NCI-H2227 treated with DMSO at 0.1 percent for 48 hours (cell line): ENCODE results near the gene TMEM30A.

ENCODE experiments used
- DNase-seq: peaks from one replicate; lab custom pipeline; 2025; lab: John Stamatoyannopoulos, UW

The TMEM30A gene

GRCh38 chr6:75291744-75292143 is 7.2 kb upstream of the TMEM30A start:
- no peak for DNase-seq

- no peak for DNase-seq
These were observed 6.7 kb upstream of the TMEM30A start for GRCh38 chr6:75291331-75291730.

DNA sequence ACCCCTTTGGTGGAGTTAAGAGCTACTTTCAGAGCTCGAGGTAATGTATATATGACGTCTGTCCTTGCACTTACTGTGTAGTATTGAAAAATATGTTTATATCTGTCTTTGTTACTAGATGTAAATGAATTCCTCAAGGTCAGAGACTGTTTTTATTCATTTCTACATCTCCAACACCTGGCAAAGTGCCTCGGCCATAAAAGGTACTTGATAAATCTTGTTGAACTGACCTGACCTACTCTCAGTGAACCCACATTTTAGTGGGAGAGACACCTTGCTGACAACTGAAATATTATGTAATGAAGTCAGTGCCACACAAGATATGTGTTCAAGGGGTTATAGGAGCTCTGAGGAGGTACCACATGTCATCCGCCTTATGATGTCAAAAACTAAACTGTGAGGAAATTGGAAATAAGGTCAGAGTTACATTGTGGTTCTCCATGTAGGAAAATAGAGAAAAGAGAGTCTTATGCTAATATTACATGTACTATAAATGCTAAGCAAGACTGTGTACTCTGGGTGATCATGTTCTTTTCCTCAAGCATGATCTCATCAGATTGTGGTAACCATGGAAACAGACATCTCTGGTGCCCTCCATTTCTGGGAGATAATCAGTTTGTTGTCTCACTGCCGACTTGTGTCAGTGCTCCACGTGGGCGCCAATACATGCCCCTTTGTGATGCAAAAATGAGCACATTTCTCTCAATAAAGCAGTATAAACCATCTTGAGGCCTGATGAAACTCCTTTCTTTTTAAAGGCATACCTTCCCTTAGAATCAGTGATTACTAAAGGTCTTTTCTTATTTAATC is 5.7 kb upstream of the TMEM30A start:
- no peak for DNase-seq

GRCh38 chr6:75288023-75288422 is 3.4 kb upstream of the TMEM30A start:
- DNase-seq, result no peak

GRCh38 chr6:75287424-75287823 is 2.8 kb upstream of the TMEM30A start:
- no peak for DNase-seq

DNA sequence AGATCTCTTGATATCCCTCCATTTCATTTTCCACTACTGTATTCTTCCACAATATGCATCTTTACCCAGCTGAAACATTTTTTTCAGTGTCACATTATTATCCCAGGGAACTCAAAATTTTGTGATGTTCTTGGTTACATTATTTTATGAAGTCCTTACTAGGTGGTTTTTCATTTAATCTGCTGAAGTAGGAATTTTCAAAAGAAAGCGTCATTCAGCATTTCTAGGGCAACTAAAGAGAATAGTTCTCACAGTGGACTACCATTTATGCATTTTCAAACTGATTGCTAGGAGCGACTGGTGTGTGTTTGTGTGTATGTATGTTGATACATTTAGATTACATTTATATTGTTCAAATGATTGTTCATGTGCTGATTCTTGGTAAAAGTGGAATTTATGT is 2.4 kb upstream of the TMEM30A start:
- DNase-seq, result no peak

DNA sequence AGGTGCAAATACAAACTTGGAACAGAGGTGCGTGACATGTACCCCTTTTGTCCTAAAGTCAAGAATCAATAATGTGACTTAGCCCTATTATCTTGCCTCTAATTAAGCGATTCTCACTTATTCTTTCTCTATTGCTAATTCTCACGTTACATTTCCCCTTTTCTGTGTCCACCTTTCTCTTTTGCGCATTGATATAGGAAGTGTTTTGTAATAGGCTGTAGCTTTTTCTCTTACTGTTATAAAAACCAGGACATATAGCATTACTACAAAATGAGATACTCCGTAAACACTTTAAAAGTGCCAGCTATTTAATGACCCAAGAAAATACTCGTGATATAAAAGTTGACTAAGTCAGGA is 669 bp upstream of the TMEM30A start:
- DNase-seq, result no peak

DNA sequence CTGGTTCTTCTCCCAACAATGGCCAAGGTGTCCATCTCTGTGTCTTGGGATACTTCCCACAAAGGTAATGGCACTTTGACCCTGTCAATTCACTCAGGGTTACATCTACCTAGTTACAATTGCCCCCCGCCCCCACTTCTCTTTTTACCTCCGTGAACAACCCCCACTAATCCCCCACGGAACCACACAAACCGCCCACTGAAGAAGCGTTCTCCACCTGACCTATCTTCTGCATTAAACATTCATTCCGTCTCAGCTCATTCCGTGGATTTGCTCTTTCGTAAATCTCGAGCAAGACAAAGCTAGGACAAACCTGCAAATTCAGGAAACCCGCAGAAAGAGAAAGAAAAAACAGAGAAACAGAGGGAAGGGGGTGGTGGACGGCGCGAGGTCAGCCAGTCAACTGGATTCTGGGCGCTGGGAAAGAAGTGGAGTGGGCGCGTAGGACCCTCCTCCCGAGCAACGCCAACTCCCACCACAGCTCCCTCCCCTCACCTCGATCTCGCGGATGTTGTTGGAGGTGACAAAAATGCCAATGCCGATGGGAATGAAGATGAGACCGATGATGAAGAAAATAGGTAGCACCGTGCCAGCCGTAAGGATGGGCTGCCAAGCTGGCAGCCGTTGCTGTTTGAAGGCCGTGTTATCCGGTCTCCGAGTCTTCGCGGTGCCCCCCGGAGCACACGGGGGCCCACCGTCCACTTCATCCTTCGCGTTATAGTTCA is 523 bp downstream of the TMEM30A start:
- DNase-seq, result peak; percentile 50

GRCh38 chr6:75282706-75283105 is 1.9 kb downstream of the TMEM30A start:
- DNase-seq, result no peak

DNA sequence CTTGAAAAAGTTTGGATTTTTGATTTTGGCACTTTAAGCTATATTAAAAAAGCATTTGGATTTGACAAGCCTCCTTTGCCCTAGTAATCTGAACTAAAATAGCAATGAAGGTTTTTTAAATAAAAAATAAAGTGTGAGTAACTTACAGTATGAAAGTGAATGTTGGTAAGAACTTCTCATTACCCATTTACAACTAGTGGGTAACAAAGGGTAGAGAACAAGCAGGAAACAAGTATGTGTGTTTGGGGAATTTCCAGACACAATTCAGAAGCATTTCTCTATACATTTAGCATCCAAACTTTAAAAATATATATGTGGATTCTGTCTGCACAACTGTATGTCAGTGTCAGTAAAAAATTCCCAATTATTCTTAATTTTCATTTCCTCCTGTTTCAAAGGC is 2.9 kb downstream of the TMEM30A start:
- no peak for DNase-seq

- DNase-seq, result no peak
These were observed 4.3 kb downstream of the TMEM30A start for GRCh38 chr6:75280131-75280855.

DNA sequence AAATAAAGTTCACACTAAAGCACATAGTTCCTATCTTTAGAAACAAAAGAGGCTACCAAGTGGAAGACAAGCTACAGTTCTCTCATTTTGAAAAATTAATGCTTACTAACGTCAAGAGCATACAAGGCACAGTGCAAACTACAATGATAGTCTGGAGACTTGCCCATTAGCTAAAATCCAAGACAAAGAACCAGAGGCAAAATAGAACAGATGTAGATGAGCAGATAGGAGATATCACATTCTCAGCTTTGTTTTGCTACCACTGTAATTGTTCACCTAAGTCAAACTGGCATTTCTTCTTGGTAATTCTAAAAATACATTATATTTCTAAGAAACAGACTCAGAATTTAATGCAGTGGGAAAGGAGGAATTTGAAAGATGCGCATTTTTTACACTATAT is 5.2 kb downstream of the TMEM30A start:
- DNase-seq, result no peak

DNA sequence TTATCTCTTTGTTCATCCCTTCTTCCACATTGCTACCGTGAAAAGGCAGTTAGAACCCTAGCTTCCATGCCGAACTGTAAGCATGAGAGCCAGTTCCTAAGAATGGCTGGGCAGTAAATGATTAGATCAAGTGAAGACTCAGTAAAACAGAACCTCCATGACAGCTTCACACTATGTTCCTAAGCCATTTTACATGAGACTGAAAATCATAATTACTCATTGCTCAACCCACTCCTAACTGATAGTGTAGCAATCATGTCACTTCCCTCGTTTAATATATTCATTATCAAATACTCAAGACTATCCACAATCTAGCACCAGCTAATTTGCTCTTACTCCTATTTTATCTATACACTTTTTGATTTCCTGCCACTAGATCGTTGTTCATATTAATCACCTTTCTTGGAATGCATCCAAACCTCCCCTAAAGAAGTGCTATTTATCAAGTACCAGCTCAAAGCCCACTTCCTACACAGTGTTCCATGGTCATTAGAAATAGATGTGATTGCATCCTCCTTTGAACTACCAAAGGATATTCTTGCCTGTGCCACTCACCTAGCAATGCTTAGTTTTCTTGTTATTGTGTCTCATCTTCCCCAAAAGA is 6.0 kb downstream of the TMEM30A start:
- no peak for DNase-seq

DNA sequence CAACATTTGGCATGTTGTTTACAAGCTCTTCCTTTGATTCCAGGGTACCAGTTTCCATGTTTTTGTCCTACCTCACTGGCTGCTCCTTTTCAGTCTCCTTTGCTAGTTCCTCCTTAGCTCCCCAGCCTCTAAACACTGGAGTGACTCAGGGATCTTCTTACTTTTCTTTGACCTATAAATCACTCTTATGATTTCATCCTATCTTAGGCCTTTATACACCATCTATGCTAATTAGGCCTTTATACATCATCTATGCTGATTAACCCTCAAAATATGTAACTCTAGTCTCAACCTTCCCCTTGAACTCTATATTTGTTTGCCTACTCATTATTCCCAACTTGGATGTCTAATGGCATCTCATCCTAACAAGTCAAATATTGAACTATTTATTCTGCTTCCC is 9.5 kb downstream of the TMEM30A start:
- no peak for DNase-seq

DNA sequence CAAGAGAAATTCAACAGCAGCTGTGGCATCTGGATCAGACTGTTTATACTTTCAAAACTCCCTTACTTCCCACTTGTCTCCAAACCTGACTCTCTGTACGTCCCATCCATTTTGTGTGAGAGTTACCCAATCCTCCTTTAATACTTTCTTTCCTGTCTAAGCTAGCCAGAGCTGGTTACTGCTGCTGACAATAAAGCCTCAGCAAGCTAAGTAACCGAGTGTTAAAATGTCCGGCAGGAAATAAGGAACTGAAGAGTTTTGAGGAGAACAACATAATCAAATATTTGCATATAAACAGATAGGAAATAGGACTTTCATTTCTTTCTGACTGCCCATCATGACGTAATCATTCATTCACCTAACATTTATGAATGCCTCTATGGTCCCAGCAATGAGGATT is 11.6 kb downstream of the TMEM30A start:
- no peak for DNase-seq

DNA sequence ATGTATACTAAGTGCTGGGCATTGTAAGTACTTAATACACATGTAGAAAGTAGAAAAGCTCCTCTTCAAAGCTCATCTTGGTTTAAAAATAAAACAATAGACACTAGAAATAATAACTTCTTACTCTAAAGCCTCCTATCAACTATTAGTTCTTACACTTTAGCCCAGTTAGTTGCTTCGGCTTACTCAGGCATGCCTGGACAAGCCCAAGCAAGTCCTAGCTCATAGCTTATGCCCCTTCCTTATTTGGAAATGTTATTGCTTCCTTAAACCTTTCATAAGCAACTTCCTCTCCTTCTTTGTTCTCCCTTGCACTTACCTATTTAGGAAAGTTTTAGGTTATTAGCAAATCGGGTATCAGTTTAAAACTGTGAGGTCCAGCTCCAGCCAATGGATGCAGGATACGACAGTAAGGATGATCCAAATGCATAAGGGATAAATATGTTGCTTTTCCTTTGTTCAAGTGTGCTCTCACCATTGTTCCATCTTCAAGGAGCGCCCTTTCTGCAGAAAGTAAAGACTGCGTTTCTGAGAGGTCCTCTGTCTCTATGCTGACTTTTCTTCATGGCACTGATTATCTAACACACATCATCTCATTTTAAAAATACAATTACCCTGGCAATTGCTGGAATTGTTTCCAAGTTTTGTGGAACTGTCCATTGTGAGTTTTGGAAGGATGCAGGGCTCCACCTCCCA is 12.3 kb downstream of the TMEM30A start:
- DNase-seq, result no peak

DNA sequence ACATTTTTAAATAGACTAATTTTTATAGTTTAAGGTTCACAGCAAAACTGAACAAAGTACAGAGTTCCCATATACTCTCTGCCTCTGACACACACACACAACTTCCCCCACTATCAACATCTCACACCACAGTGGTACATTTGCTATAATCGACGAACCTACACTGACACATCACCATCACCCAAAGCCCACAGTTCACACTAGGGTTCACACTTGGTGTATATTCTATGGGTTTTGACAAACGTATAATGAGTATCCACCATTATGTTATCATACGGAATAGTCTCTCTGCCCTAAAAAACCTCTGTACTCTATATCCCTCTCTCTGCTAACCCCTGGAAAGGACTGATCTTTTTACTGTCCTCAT is 15.6 kb downstream of the TMEM30A start:
- DNase-seq, result no peak

DNA sequence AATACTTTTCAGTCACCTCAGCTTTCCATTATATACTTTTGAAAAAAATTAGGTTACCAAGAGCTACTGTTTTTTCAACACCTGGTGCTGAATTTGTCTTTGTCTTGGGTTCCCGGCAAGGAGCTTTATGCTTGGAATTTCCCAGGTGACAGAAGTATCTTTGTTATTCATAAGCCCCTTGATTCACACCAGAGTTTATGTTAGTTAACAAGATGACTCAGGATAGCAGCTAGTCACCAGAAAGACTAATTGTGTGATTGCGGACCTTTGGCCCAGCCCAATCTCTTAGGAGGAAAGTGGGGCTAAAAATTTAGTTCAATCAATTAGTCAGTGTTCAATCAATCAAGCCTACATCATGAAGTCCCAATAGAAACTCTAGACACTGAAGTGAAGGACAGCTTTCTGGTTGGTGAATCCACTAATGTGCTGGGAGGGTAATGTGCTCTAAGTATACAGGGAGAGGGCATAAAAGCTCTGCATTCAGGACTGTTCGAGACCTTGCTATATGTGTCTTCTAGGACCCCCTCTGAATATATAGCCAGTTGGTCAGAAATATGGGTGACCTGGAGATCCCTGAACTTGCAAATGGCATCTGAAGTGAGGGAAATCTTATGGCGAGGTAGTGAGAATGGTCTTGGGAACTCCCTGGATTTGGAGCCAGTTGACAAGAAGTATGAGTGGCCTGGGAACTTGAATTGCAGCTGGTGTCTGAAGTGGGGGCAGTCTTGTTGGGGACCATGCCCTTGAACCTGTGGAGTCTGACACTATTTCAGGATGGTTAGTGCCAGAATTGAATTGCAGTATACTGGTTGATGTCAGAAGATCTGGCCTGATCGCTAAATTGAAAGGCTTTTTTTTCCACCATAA is 16.2 kb downstream of the TMEM30A start:
- DNase-seq, result no peak

- no peak for DNase-seq
These were observed 17.1 kb downstream of the TMEM30A start for GRCh38 chr6:75267461-75267860.

DNA sequence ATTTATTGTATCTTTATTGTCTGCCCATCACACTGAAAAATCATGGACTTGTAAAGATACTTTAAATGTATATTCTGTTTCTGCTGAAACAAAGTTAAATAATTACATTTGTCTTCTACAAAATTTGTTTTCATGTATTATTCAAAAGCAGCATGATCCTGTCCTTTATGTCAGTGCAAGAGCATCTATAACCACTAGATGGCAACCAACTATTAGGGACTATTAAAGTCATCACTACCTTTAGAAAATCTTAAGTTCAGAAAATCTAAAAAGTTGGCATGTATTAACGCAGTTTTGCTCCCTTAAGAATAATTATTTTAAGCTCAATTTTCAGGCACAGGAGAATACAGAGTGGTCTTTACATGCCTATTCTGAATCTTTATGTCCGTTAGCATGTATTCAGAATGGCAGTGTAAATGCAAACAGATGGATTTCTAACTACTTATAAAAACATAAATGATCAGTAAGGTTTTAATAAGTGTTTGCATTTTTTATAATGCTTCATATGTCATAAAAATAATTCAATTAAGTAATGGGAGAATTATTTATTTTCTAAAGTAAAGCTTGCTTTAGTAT is 17.8 kb downstream of the TMEM30A start:
- peak; percentile 9 for DNase-seq

DNA sequence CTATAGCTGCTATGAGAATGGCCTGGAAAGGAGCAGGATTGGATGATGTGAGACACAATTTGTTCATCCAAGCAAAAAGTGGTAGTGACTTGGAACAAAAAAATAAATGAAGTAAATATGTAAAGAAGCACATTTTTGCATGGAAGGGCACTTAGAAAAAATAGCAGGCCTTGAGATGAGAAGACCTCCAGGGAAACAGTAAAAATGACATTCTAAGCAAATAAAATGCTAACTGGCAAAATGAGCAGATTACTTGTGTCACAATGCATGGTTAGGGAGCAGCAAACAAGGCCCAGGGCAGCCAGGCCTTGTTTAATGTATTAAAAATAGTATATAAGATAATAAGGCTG is 21.2 kb downstream of the TMEM30A start:
- no peak for DNase-seq
